ENCODE data around the gene LUM.

The LUM gene

GRCh38 chr12:91072931-91073330 lies 38.4 kb downstream of the LUM start:
- DNase-seq, result no peak

- DNase-seq, result no peak
Observed at GRCh38 chr12:91070936-91071335, 40.4 kb downstream of the LUM start.

GRCh38 chr12:91065396-91065795 lies 45.9 kb downstream of the LUM start:
- no peak for DNase-seq

GRCh38 chr12:91064640-91065039 lies 46.7 kb downstream of the LUM start:
- no peak for DNase-seq

GRCh38 chr12:91061091-91061490 lies 50.2 kb downstream of the LUM start:
- DNase-seq, result no peak

- no peak for DNase-seq
Observed at GRCh38 chr12:91059211-91059610, 52.1 kb downstream of the LUM start.

GRCh38 chr12:91058786-91059185 lies 52.5 kb downstream of the LUM start:
- DNase-seq, result no peak

GRCh38 chr12:91057368-91058165 lies 53.7 kb downstream of the LUM start, which contains the start of gene KERA:
TSS of gene KERA (minus strand) at chr12:91058024. CDS start at chr12:91056281, 1,743 bp downstream.
- no peak for DNase-seq

- DNase-seq, result no peak
Observed at GRCh38 chr12:91056488-91056887, 54.8 kb downstream of the LUM start.

- no peak for DNase-seq
Observed at GRCh38 chr12:91055976-91056375, 55.3 kb downstream of the LUM start.

- DNase-seq, result no peak
Observed at GRCh38 chr12:91053951-91054715, 57.2 kb downstream of the LUM start.
